Vagina (tissue), 2 donors: ENCODE measurements around the gene NEUROD4.

Experiments
- CTCF ChIP-seq, 3 experiments: fragments of 450-650 bp in 2 of 3; fragments of 200-600 bp in 1 of 3; sonication (generic) in 1 of 3; IDR thresholded peaks; one replicate each; pipeline ENCODE4 v1.5.1; 2017 to 2019; ENCODE audit warnings: antibody characterized with exemption in 3 of 3, mild to moderate bottlenecking in 2 of 3, moderate library complexity in 2 of 3
- POLR2A ChIP-seq, 2 donors: fragments of 450-650 bp; IDR thresholded peaks; one replicate each; pipeline ENCODE4 v1.6.1; 2017; ENCODE audit warnings: antibody characterized with exemption in 2 of 2, mild to moderate bottlenecking in 2 of 2, moderate library complexity in 2 of 2
- POLR2AphosphoS5 ChIP-seq, 2 donors: sonication (generic); formaldehyde crosslinking; IDR thresholded peaks; one replicate each; pipeline ENCODE4 v1.9.0; 2017; ENCODE audit warnings: antibody characterized with exemption in 2 of 2, mild to moderate bottlenecking in 2 of 2, low read depth in 1 of 2; ENCODE audit not compliant: insufficient read depth in 1 of 2

- TF ChIP-seq POLR2A (IDR thresholded peaks at IDR 0.05) (no peak), CTCF (IDR thresholded peaks at IDR 0.05) (no peak), POLR2AphosphoS5 (IDR thresholded peaks at IDR 0.05; ENCODE audit: insufficient read depth in 1 of 2, low read depth in 1 of 2) (no peak)
Observed at GRCh38 chr12:55074806-55075205, 55.0 kb downstream of the NEUROD4 start.
